Panc1 (cell line): ENCODE measurements around the gene ZNF778. TPM values are rescaled to one million over a fixed set of nuclear protein-coding genes. Genes with fewer than 3 reads are reported as not detected.

ENCODE experiments used
- ATAC-seq: fragments of 200-7000 bp; cut with Tn5 transposase; 2 replicates; pipeline ENCODE4 v1.9.1; 2020; ENCODE audit warnings: mild to moderate bottlenecking, moderate library complexity
- BruUV-seq: library from RNA; stranded (reverse); fragments of 400-500 nt; replicated peaks from 2 replicates; lab custom pipeline; 2021; lab: Mats Ljungman, UMichigan
- CTCF ChIA-PET: fragments of 300-600 bp; sonication (Branson Sonifier 250); formaldehyde crosslinking; loops from one replicate; lab custom pipeline; 2022; ENCODE audit warnings: antibody characterized with exemption; lab: Charles Lee
- POLR2A ChIA-PET: fragments of 300-600 bp; sonication (Branson Sonifier 250); formaldehyde crosslinking; loops from one replicate; lab custom pipeline; 2022; ENCODE audit warnings: antibody characterized with exemption; lab: Charles Lee
- DNase-seq: peaks from one replicate; pipeline ENCODE4 v3.0.0-alpha.2; 2010; ENCODE audit warnings: low read depth, low spot score
- H3K27ac ChIP-seq: 2 replicates; pipeline ENCODE4 v1.5.1; 2011; ENCODE audit warnings: mild to moderate bottlenecking, low read length, inconsistent platforms
- H3K27me3 ChIP-seq: fragments of 200-500 bp; sonication (Bioruptor generic); 2 replicates; pipeline ENCODE4 v1.6.0; 2014; ENCODE audit warnings: low read length, inconsistent platforms; ENCODE audit not compliant: control insufficient read depth, insufficient read depth
- H3K36me3 ChIP-seq: fragments of 200-500 bp; sonication (Bioruptor generic); 2 replicates; pipeline ENCODE4 v1.5.1; 2014; ENCODE audit warnings: inconsistent platforms, mild to moderate bottlenecking, low read length, moderate library complexity; ENCODE audit not compliant: control insufficient read depth, insufficient read depth
- H3K4me1 ChIP-seq: 2 replicates; pipeline ENCODE4 v1.5.1; 2011; ENCODE audit warnings: inconsistent platforms, mild to moderate bottlenecking, low read length, moderate library complexity; ENCODE audit not compliant: control insufficient read depth, insufficient read depth
- H3K4me3 ChIP-seq, 2 experiments: 2 replicates each; pipeline ENCODE4 v1.5.1; 2011 to 2012; ENCODE audit warnings: low read depth in 2 of 2, low read length in 2 of 2, mild to moderate bottlenecking in 2 of 2, inconsistent platforms in 1 of 2, moderate library complexity in 1 of 2
- H3K9me3 ChIP-seq: fragments of 200-500 bp; sonication (Bioruptor generic); 2 replicates; pipeline ENCODE4 v1.5.1; 2014; ENCODE audit warnings: low read depth, mild to moderate bottlenecking, inconsistent platforms, low read length, moderate library complexity; ENCODE audit not compliant: control insufficient read depth, insufficient read depth
- POLR2AphosphoS5 ChIP-seq: IDR thresholded peaks from 2 replicates; pipeline ENCODE4 v1.6.1; 2012; ENCODE audit warnings: mild to moderate bottlenecking, low read depth, low read length, moderate library complexity
- SIN3A ChIP-seq: IDR thresholded peaks from 2 replicates; pipeline ENCODE4 v1.6.1; 2012; ENCODE audit warnings: low read depth, mild to moderate bottlenecking, low read length, moderate library complexity, borderline replicate concordance; ENCODE audit not compliant: insufficient read depth
- TCF7L2 ChIP-seq: IDR thresholded peaks from 2 replicates; pipeline ENCODE4 v1.6.1; 2011; ENCODE audit warnings: mild to moderate bottlenecking, low read depth, low read length, inconsistent platforms
- in situ Hi-C: cut with HindIII; loops from 2 replicates; pipeline ENCODE4 v1.10.0; 2016; ENCODE audit warnings: low sequenced_read_pairs, low pct_unique_long_range_greater_than_20kb
- intact Hi-C: fragments of 100-400 bp; cut with micrococcal nuclease; formaldehyde crosslinking; loops from one replicate; pipeline ENCODE4 v1.10.0; 2022; ENCODE audit not compliant: unreplicated experiment
- total RNA-seq: library from RNA; stranded (reverse); gene quantifications from one replicate; pipeline ENCODE4 v1.2.1, GENCODE V29; 2021; ENCODE audit not compliant: unreplicated experiment
- TF ChIP-seq, protein P1 (sequence below), 2 experiments: IDR thresholded peaks; 2 replicates each; pipeline ENCODE4 v1.6.1; 2011 to 2012; ENCODE audit warnings: low read depth in 2 of 2, control low read depth in 1 of 2, low read length in 1 of 2, mild to moderate bottlenecking in 1 of 2, moderate library complexity in 1 of 2; ENCODE audit not compliant: insufficient read depth in 1 of 2
- TF ChIP-seq, protein P2 (sequence below): fragments of 450-650 bp; IDR thresholded peaks from 2 replicates; pipeline ENCODE4 v1.5.1; 2017; ENCODE audit warnings: mild to moderate bottlenecking

The ZNF778 gene
- total RNA-seq, 1 experiment from 2014 or later = 15.0 TPM

DNA sequence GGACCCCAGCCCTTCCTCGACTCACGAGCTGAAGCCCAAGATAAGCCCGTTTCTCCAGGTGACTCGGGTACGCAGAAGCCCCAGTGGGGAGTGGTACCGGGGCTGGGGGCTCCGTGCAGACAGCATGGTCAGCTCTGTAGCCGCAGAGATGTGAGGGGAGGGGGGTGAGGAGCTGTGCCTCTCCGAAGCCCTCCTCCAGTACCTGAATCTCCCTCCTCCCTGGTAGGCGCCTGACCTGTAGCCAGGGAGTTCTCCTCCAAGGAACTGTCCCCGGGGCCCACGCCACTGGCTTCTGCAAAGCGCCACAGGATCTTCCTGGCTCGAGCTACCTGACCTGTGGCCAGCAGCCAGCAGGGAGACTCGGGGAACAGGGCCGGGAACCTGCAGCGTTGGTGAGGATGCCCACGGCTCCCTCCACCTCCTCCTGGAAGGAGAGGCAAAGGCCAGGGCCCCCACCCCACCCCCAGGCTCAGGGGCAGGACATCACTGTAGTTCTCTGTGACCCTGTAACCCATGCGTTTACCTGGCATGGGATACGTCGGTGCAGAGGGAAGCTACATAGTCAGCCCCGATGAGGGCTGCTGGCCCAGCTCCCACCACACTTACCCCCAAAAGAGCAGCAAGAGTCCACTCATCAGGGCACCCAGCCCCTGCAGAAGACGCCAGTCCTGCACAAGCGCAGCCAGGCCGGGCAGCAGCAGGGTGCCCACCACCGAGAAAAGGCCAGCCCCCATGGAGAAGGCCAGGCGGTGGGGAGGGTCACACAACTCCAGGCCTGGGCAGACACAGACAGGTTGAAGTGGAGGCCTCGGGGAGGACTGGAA, 18.9 kb upstream of the ZNF778 start:
- no TSS peak for BruUV-seq
- Histone ChIP-seq H3K4me1 (no peaks in the 10 kb centered on the region), H3K36me3 (no peaks in the 10 kb centered on the region; the same call in 1 of the 2 replicates), H3K9me3 (no peaks in the 10 kb centered on the region), H3K27ac (no peak overlapping the region), H3K4me3 (no peak overlapping the region), H3K27me3 (peaks cover 3% of the 10 kb centered on the region; the same call in 1 of the 2 replicates)
- POLR2A ChIA-PET = no interaction called here
- no peak for ATAC-seq
- intact Hi-C loops = no loop called here
- DNase-seq = no peak
- TF ChIP-seq POLR2AphosphoS5 (no peak), SIN3A (no peak), TCF7L2 (no peak)
- TF ChIP-seq, protein P1, sequence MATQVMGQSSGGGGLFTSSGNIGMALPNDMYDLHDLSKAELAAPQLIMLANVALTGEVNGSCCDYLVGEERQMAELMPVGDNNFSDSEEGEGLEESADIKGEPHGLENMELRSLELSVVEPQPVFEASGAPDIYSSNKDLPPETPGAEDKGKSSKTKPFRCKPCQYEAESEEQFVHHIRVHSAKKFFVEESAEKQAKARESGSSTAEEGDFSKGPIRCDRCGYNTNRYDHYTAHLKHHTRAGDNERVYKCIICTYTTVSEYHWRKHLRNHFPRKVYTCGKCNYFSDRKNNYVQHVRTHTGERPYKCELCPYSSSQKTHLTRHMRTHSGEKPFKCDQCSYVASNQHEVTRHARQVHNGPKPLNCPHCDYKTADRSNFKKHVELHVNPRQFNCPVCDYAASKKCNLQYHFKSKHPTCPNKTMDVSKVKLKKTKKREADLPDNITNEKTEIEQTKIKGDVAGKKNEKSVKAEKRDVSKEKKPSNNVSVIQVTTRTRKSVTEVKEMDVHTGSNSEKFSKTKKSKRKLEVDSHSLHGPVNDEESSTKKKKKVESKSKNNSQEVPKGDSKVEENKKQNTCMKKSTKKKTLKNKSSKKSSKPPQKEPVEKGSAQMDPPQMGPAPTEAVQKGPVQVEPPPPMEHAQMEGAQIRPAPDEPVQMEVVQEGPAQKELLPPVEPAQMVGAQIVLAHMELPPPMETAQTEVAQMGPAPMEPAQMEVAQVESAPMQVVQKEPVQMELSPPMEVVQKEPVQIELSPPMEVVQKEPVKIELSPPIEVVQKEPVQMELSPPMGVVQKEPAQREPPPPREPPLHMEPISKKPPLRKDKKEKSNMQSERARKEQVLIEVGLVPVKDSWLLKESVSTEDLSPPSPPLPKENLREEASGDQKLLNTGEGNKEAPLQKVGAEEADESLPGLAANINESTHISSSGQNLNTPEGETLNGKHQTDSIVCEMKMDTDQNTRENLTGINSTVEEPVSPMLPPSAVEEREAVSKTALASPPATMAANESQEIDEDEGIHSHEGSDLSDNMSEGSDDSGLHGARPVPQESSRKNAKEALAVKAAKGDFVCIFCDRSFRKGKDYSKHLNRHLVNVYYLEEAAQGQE (IDR thresholded peaks at IDR 0.05; ENCODE audit: insufficient read depth in 1 of 2, low read depth in 2 of 2, low read length in 1 of 2) = no peak
- TF ChIP-seq, protein P2, sequence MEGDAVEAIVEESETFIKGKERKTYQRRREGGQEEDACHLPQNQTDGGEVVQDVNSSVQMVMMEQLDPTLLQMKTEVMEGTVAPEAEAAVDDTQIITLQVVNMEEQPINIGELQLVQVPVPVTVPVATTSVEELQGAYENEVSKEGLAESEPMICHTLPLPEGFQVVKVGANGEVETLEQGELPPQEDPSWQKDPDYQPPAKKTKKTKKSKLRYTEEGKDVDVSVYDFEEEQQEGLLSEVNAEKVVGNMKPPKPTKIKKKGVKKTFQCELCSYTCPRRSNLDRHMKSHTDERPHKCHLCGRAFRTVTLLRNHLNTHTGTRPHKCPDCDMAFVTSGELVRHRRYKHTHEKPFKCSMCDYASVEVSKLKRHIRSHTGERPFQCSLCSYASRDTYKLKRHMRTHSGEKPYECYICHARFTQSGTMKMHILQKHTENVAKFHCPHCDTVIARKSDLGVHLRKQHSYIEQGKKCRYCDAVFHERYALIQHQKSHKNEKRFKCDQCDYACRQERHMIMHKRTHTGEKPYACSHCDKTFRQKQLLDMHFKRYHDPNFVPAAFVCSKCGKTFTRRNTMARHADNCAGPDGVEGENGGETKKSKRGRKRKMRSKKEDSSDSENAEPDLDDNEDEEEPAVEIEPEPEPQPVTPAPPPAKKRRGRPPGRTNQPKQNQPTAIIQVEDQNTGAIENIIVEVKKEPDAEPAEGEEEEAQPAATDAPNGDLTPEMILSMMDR = no peak
- in situ Hi-C loops = no loop called here
- CTCF ChIA-PET = interaction anchor here (0.6 kb wide), 1 partner anchor 291 kb away, joined by 6 read pairs; no protein-coding TSS in a partner anchor

DNA sequence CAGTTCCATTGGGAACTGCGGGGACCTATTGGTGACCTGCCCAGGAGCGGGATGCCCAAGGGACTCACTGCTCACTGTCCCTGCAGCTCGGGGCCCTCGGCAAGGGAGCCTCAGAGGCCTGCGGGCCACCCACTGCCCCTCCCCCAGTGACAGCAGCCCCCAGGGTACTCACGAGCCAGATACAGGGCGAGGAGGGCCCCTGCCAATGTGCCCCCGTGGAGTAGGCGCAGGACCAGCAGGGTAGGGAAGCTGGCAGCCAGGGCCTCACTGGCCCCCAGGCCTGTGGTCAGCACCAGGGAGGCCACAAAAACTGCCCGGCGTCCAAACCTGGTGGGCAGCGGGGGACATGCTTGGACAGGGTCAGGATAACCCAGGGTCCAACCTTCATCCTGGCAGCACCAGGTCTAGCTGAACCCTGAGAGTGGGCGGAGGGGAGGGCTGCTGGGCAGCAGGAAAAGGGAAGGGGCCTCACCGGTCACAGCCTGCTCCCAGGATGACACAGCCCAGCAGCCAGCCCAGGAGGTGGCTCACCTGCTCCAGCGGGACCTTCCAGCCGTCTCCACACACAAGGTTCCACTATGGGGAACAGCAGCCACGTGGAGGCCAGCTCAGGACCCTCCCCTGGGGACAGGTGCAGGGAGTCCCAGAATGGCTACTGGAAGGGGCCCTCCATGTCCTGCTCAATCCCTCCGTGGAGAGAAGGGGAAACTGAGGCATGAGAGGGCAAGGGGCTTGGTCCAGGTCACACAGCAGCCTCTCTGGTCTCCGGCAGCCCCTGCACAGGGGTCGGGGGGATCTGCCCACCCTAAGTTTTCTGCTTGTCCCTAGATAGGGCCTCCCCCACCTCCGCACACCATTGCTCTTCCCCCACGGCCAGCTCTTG, 18.0 kb upstream of the ZNF778 start:
- in situ Hi-C loops (no loop called here), intact Hi-C loops (no loop called here)
- ChIA-PET CTCF (interaction anchor here (0.6 kb wide), 1 partner anchor 290 kb away, joined by 6 read pairs; no protein-coding TSS in a partner anchor), POLR2A (no interaction called here)
- H3K4me3 ChIP-seq = no peak overlapping the region
- DNase-seq (no peak), ATAC-seq (no peak)
- TF ChIP-seq, protein P2 = no peak
- TF ChIP-seq, protein P1 (IDR thresholded peaks at IDR 0.05; ENCODE audit: insufficient read depth in 1 of 2, low read depth in 2 of 2, low read length in 1 of 2) = no peak
- TF ChIP-seq POLR2AphosphoS5 = no peak
- no peak for TF ChIP-seq TCF7L2
- no peak for TF ChIP-seq SIN3A
- no peak overlapping the region for H3K27ac ChIP-seq
- BruUV-seq = no TSS peak
- no peaks in the 10 kb centered on the region; the same call in 1 of the 2 replicates for H3K36me3 ChIP-seq
- no peaks in the 10 kb centered on the region for H3K9me3 ChIP-seq
- H3K4me1 ChIP-seq = no peaks in the 10 kb centered on the region
- H3K27me3 ChIP-seq = peaks cover 3% of the 10 kb centered on the region; the same call in 1 of the 2 replicates
